GM23338 (cell line): ENCODE data around the gene LAX1.

Experiments
- CREB1 ChIP-seq: fragments of 250-450 bp; sonication (Bioruptor Pico); IDR thresholded peaks from 2 replicates; pipeline ENCODE4 v1.5.0; 2020; ENCODE audit warnings: low read depth, mild to moderate bottlenecking, moderate library complexity
- EZH2 ChIP-seq: fragments of 200-600 bp; sonication (generic); IDR thresholded peaks from one replicate; pipeline ENCODE4 v1.8.0; 2017; ENCODE audit warnings: antibody characterized with exemption, mild to moderate bottlenecking, low read depth; ENCODE audit not compliant: unreplicated experiment
- EZH2phosphoT487 ChIP-seq: fragments of 200-600 bp; sonication (generic); IDR thresholded peaks from one replicate; pipeline ENCODE4 v1.8.1; 2018; ENCODE audit warnings: antibody characterized with exemption; ENCODE audit not compliant: unreplicated experiment
- JUNB ChIP-seq: IDR thresholded peaks from one replicate; pipeline ENCODE4 v1.6.1; 2016; ENCODE audit warnings: antibody characterized with exemption; ENCODE audit not compliant: unreplicated experiment
- NANOG ChIP-seq: IDR thresholded peaks from 2 replicates; pipeline ENCODE4 v1.6.1; 2016; ENCODE audit warnings: antibody characterized with exemption, borderline replicate concordance
- POLR2AphosphoS5 ChIP-seq: IDR thresholded peaks from 2 replicates; pipeline ENCODE4 v1.6.1; 2016; ENCODE audit warnings: antibody characterized with exemption, low read depth
- ZNF331 ChIP-seq: fragments of 250-450 bp; sonication (Bioruptor Pico); IDR thresholded peaks from 2 replicates; pipeline ENCODE4 v1.5.0; 2020; ENCODE audit warnings: low read depth, mild to moderate bottlenecking, moderate library complexity
- TF ChIP-seq, protein P1 (sequence below), 2 experiments: fragments of 200-600 bp in 1 of 2; sonication (generic) in 1 of 2; conservative IDR thresholded peaks; 2 replicates each; pipeline versions ENCODE4 v1.5.1 to v1.6.1; 2016 to 2017; ENCODE audit warnings: antibody characterized with exemption in 2 of 2, low read depth in 2 of 2, mild to moderate bottlenecking in 2 of 2, moderate library complexity in 1 of 2
- TF ChIP-seq, protein P2 (sequence below): IDR thresholded peaks from one replicate; pipeline ENCODE4 v1.6.1; 2018; ENCODE audit warnings: antibody characterized with exemption; ENCODE audit not compliant: unreplicated experiment

DNA sequence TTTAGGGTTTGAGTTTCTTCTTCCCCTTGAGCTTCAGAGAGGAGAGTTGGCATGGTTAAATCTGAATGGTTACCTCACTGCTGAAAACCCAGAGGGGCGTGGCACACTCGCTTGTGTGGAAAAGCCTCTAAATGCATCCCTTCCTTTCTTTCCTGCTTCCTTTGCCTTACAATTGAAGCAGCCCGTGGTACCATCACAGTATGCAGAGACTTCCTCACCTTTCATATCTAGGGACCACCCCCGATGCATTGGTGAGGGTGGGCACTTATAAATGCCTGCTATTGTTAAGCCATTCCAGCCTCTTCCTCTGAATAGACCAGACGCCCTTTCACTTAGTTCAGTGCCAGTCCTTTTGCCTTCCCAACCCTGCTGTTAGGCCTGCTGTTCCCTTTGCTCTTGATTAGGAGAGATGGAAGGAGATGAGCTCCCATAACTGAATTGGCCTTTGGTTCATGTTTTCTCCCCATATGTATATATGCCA is 21.9 kb upstream of the LAX1 start:
- TF ChIP-seq, protein P1, sequence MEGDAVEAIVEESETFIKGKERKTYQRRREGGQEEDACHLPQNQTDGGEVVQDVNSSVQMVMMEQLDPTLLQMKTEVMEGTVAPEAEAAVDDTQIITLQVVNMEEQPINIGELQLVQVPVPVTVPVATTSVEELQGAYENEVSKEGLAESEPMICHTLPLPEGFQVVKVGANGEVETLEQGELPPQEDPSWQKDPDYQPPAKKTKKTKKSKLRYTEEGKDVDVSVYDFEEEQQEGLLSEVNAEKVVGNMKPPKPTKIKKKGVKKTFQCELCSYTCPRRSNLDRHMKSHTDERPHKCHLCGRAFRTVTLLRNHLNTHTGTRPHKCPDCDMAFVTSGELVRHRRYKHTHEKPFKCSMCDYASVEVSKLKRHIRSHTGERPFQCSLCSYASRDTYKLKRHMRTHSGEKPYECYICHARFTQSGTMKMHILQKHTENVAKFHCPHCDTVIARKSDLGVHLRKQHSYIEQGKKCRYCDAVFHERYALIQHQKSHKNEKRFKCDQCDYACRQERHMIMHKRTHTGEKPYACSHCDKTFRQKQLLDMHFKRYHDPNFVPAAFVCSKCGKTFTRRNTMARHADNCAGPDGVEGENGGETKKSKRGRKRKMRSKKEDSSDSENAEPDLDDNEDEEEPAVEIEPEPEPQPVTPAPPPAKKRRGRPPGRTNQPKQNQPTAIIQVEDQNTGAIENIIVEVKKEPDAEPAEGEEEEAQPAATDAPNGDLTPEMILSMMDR (conservative IDR thresholded peaks at IDR 0.05; ENCODE audit: low read depth in 2 of 2): no peak
- no peak for TF ChIP-seq POLR2AphosphoS5
- no peak for TF ChIP-seq EZH2phosphoT487
- TF ChIP-seq EZH2: no peak
- TF ChIP-seq CREB1 (CRISPR knock-in tag): no peak
- TF ChIP-seq, protein P2, sequence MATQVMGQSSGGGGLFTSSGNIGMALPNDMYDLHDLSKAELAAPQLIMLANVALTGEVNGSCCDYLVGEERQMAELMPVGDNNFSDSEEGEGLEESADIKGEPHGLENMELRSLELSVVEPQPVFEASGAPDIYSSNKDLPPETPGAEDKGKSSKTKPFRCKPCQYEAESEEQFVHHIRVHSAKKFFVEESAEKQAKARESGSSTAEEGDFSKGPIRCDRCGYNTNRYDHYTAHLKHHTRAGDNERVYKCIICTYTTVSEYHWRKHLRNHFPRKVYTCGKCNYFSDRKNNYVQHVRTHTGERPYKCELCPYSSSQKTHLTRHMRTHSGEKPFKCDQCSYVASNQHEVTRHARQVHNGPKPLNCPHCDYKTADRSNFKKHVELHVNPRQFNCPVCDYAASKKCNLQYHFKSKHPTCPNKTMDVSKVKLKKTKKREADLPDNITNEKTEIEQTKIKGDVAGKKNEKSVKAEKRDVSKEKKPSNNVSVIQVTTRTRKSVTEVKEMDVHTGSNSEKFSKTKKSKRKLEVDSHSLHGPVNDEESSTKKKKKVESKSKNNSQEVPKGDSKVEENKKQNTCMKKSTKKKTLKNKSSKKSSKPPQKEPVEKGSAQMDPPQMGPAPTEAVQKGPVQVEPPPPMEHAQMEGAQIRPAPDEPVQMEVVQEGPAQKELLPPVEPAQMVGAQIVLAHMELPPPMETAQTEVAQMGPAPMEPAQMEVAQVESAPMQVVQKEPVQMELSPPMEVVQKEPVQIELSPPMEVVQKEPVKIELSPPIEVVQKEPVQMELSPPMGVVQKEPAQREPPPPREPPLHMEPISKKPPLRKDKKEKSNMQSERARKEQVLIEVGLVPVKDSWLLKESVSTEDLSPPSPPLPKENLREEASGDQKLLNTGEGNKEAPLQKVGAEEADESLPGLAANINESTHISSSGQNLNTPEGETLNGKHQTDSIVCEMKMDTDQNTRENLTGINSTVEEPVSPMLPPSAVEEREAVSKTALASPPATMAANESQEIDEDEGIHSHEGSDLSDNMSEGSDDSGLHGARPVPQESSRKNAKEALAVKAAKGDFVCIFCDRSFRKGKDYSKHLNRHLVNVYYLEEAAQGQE: no peak
- no peak for TF ChIP-seq JUNB
- TF ChIP-seq ZNF331 (CRISPR knock-in tag): no peak
- TF ChIP-seq NANOG: no peak
